ENCODE results near the gene VTI1A. TPM values are rescaled to one million over a fixed set of nuclear protein-coding genes. Genes with fewer than 3 reads are reported as not detected.

Gene VTI1A
- total RNA-seq, 1 donor from 2014 or later = 32.6 TPM

DNA sequence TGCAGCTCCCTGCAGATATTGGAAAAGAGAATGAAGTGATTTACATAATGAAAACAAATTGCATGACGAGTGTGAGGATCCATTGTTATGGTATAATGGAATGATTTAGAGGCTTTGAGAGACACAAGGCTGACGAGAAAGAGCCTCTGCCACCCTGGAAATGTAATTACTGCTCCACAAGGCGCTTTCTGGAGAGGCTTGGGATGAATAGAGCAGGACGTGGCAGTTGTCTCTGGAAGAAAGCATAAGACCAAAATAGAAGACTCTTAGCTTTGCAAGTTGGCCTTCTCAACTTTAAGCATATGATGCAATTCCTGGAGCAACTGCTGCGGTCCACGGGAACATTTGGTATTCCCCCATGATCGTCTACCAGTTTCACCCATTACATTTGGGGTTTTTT is 321.1 kb downstream of the VTI1A start:
- H3K27ac Mint-ChIP-seq = no peak overlapping the region
- peaks cover 12% of the 10 kb centered on the region for H3K36me3 Mint-ChIP-seq
- peaks cover 11% of the 10 kb centered on the region for H3K9me3 Mint-ChIP-seq
- H3K4me1 Mint-ChIP-seq (ENCODE audit: unreplicated experiment) = no peaks in the 10 kb centered on the region
- DNase-seq (ENCODE audit: extremely low spot score, unreplicated experiment) = no peak
- no peaks in the 10 kb centered on the region for H3K27me3 Mint-ChIP-seq
- TF ChIP-seq, protein P1, sequence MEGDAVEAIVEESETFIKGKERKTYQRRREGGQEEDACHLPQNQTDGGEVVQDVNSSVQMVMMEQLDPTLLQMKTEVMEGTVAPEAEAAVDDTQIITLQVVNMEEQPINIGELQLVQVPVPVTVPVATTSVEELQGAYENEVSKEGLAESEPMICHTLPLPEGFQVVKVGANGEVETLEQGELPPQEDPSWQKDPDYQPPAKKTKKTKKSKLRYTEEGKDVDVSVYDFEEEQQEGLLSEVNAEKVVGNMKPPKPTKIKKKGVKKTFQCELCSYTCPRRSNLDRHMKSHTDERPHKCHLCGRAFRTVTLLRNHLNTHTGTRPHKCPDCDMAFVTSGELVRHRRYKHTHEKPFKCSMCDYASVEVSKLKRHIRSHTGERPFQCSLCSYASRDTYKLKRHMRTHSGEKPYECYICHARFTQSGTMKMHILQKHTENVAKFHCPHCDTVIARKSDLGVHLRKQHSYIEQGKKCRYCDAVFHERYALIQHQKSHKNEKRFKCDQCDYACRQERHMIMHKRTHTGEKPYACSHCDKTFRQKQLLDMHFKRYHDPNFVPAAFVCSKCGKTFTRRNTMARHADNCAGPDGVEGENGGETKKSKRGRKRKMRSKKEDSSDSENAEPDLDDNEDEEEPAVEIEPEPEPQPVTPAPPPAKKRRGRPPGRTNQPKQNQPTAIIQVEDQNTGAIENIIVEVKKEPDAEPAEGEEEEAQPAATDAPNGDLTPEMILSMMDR (conservative IDR thresholded peaks at IDR 0.05) = no peak
- H3K4me3 Mint-ChIP-seq = no peak overlapping the region

DNA sequence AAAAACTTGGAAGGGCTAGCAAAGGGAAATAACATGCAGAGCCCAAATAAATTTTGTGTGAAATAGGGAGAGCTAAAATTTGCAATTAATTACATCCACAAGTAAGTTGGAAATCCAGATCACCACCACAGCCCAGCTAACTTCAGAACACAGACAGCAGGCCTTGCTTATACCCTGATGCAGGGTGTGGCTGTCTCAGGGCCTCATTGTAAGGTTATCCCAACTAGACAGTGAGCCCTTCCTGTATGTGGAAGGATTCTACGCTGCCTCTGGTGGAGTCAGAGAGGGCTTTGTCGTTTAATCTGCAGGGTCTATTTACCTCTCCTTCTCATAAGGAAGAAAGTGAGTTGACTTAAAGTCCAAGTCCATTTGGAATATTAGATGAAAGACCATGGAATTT is 322.1 kb downstream of the VTI1A start:
- TF ChIP-seq, protein P1 (conservative IDR thresholded peaks at IDR 0.05) = no peak
- Mint-ChIP-seq H3K4me3 (no peak overlapping the region), H3K27me3 (no peaks in the 10 kb centered on the region), H3K27ac (no peak overlapping the region), H3K36me3 (peaks cover 12% of the 10 kb centered on the region), H3K9me3 (peaks cover 11% of the 10 kb centered on the region), H3K4me1 (ENCODE audit: unreplicated experiment) (no peaks in the 10 kb centered on the region)
- no peak for DNase-seq (ENCODE audit: extremely low spot score, unreplicated experiment)

DNA sequence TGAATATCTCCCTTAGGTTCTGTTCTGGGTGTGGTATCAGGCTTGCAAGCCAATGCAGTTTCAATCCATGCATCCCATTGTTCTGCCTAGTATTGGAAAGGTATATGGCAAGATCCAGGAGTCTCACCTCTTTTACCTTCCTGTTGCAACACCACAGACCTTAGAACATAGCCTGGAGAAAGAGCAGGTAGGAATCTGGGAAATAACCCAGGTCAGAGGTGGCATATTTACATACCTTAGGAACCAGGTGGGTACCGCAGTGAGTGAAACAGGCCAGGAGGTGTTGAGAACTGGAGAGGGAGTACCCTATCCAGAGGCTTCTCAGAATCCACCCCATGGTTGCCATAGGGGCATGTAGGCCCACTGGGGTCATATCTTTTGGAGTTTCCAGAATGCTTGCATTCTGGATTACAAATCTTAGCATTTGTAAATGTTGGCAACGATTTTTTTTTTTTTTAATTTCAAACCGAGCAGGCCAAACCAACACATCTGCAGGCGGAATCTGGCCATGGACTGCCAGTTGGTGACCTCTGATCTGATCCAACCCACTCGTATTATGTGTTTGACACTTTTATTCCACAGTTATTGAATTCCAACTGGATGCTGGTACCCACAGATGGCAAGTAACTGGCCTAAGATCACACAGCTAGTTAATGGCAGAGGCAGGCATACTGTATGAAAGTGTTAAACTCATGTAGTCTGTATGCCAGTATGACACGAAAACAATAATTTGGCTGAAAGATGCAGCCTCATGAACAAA is 322.8 kb downstream of the VTI1A start:
- no peak overlapping the region for H3K4me3 Mint-ChIP-seq
- H3K4me1 Mint-ChIP-seq (ENCODE audit: unreplicated experiment) = no peaks in the 10 kb centered on the region
- H3K27ac Mint-ChIP-seq = no peak overlapping the region
- TF ChIP-seq, protein P1 (conservative IDR thresholded peaks at IDR 0.05) = no peak
- peaks cover 11% of the 10 kb centered on the region for H3K9me3 Mint-ChIP-seq
- H3K27me3 Mint-ChIP-seq = no peaks in the 10 kb centered on the region
- DNase-seq (ENCODE audit: extremely low spot score, unreplicated experiment) = no peak
- peaks cover 12% of the 10 kb centered on the region for H3K36me3 Mint-ChIP-seq

DNA sequence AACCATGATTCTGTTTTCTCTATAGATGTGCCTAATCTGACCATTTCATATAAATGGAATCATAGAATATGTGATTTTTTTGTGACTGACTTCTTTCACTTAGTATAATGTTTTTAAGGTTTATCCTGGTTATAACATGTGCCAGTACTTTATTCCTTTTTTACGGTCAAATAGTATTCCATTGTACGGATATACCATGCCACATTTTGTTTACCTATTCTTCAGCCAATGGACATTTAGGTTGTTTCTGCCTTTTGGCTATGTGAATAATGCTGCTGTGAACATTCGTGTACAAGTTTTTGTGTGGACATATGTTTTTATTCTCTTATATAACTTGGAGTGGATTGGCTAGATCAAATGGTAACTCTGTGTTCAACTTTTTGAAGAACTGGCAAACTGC is 324.7 kb downstream of the VTI1A start:
- peaks cover 12% of the 10 kb centered on the region for H3K36me3 Mint-ChIP-seq
- H3K27ac Mint-ChIP-seq = no peak overlapping the region
- no peak overlapping the region for H3K4me3 Mint-ChIP-seq
- H3K9me3 Mint-ChIP-seq = peaks cover 11% of the 10 kb centered on the region
- TF ChIP-seq, protein P1 (conservative IDR thresholded peaks at IDR 0.05) = no peak
- H3K4me1 Mint-ChIP-seq (ENCODE audit: unreplicated experiment) = peaks cover 17% of the 10 kb centered on the region
- no peak for DNase-seq (ENCODE audit: extremely low spot score, unreplicated experiment)
- H3K27me3 Mint-ChIP-seq = no peaks in the 10 kb centered on the region

DNA sequence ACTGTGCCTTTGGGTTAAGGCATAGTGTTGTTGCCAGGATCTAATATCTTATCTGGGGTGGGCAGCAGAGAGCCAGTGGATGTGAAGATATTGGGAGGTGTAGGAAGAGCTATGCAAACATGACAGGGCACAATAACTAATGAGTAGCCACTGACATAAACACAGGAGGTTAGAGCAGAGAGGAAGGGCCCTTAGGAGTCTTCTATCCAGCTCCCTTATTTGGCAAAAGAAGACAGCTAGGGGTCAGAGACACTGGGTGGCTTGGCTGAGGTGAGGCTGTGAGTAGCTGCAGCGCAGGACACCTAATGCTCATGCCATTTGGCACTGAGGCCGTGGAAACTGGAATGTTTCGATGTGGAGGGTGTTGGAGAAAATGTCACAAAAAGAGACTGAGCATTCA is 326.8 kb downstream of the VTI1A start:
- H3K27me3 Mint-ChIP-seq = no peaks in the 10 kb centered on the region
- peaks cover 12% of the 10 kb centered on the region for H3K36me3 Mint-ChIP-seq
- TF ChIP-seq, protein P1 (conservative IDR thresholded peaks at IDR 0.05) = no peak
- peaks cover 20% of the 10 kb centered on the region for H3K4me1 Mint-ChIP-seq (ENCODE audit: unreplicated experiment)
- no peak for DNase-seq (ENCODE audit: extremely low spot score, unreplicated experiment)
- H3K9me3 Mint-ChIP-seq = peaks cover 11% of the 10 kb centered on the region
- no peak overlapping the region for H3K4me3 Mint-ChIP-seq
- H3K27ac Mint-ChIP-seq = no peak overlapping the region
